H9 (cell line): Measurements from ENCODE around the gene FAM204A. TPM values are rescaled to one million over a fixed set of nuclear protein-coding genes. Genes with fewer than 3 reads are reported as not detected.

Source experiments
- DNase-seq: peaks from one replicate; pipeline ENCODE4 v3.0.0-alpha.2; 2017
- H2AFZ ChIP-seq: one replicate; pipeline ENCODE4 v1.6.1; 2013; ENCODE audit warnings: mild to moderate bottlenecking, low read length, control low read depth, moderate library complexity
- H2AK5ac ChIP-seq: 2 replicates; pipeline ENCODE4 v1.6.1; 2013; ENCODE audit warnings: low read length, control low read depth, mixed read lengths; ENCODE audit not compliant: insufficient read length
- H2BK120ac ChIP-seq: one replicate; pipeline ENCODE4 v1.6.1; 2013; ENCODE audit warnings: low read depth, mild to moderate bottlenecking, low read length, control low read depth, inconsistent platforms; ENCODE audit not compliant: poor library complexity, severe bottlenecking
- H2BK12ac ChIP-seq: 2 replicates; pipeline ENCODE4 v1.6.1; 2013; ENCODE audit warnings: low read length, control low read depth, mixed read lengths, low read depth; ENCODE audit not compliant: insufficient read length
- H2BK15ac ChIP-seq: 2 replicates; pipeline ENCODE4 v1.6.1; 2013; ENCODE audit warnings: low read depth, low read length, control low read depth
- H2BK20ac ChIP-seq: one replicate; pipeline ENCODE4 v1.6.1; 2013; ENCODE audit warnings: low read depth, mild to moderate bottlenecking, low read length, control low read depth, inconsistent platforms; ENCODE audit not compliant: poor library complexity, severe bottlenecking
- H2BK5ac ChIP-seq: 2 replicates; pipeline ENCODE4 v1.6.1; 2013; ENCODE audit warnings: low read length, control low read depth, mixed read lengths; ENCODE audit not compliant: insufficient read length
- H3K14ac ChIP-seq: 2 replicates; pipeline ENCODE4 v1.6.1; 2013; ENCODE audit warnings: low read length, control low read depth; ENCODE audit not compliant: insufficient read depth
- H3K18ac ChIP-seq: 2 replicates; pipeline ENCODE4 v1.6.1; 2013; ENCODE audit warnings: low read depth, mild to moderate bottlenecking, mixed read lengths, low read length, control low read depth; ENCODE audit not compliant: insufficient read length
- H3K23ac ChIP-seq: 2 replicates; pipeline ENCODE4 v1.6.1; 2013; ENCODE audit warnings: low read length, control low read depth, mixed read lengths, low read depth; ENCODE audit not compliant: insufficient read length
- H3K23me2 ChIP-seq: 2 replicates; pipeline ENCODE4 v1.6.1; 2013; ENCODE audit warnings: low read depth, mild to moderate bottlenecking, mixed read lengths, low read length, control low read depth; ENCODE audit not compliant: insufficient read length, poor library complexity, severe bottlenecking
- H3K27ac ChIP-seq: 2 replicates; pipeline ENCODE4 v1.5.1; 2013; ENCODE audit warnings: low read length, control low read depth, mixed read lengths, low read depth; ENCODE audit not compliant: insufficient read length
- H3K27me3 ChIP-seq: 2 replicates; pipeline ENCODE4 v1.6.1; 2013; ENCODE audit warnings: low read length, control low read depth, inconsistent platforms; ENCODE audit not compliant: insufficient read depth
- H3K4ac ChIP-seq: 2 replicates; pipeline ENCODE4 v1.6.1; 2013; ENCODE audit warnings: low read depth, mild to moderate bottlenecking, control low read depth, inconsistent platforms, low read length, moderate library complexity
- H3K4me1 ChIP-seq: 2 replicates; pipeline ENCODE4 v1.6.1; 2013; ENCODE audit warnings: low read length, control low read depth, inconsistent platforms; ENCODE audit not compliant: insufficient read depth
- H3K4me2 ChIP-seq: 2 replicates; pipeline ENCODE4 v1.6.1; 2013; ENCODE audit warnings: low read length, control low read depth, mixed read lengths; ENCODE audit not compliant: insufficient read length, insufficient read depth
- H3K56ac ChIP-seq: 2 replicates; pipeline ENCODE4 v1.6.1; 2013; ENCODE audit warnings: low read depth, mild to moderate bottlenecking, mixed read lengths, low read length, control low read depth; ENCODE audit not compliant: insufficient read length
- H3K79me1 ChIP-seq: 2 replicates; pipeline ENCODE4 v1.6.1; 2013; ENCODE audit warnings: low read depth, mild to moderate bottlenecking, moderate library complexity, low read length, control low read depth, inconsistent platforms; ENCODE audit not compliant: insufficient read depth, poor library complexity, severe bottlenecking
- H3K79me2 ChIP-seq: 2 replicates; pipeline ENCODE4 v1.6.1; 2013; ENCODE audit warnings: low read length, control low read depth, inconsistent platforms; ENCODE audit not compliant: insufficient read depth
- H3K9ac ChIP-seq: 2 replicates; pipeline ENCODE4 v1.6.1; 2013; ENCODE audit warnings: low read length, control low read depth, mixed read lengths; ENCODE audit not compliant: insufficient read length; ENCODE audit errors: extremely low read depth
- H3K9me3 ChIP-seq: one replicate; pipeline ENCODE4 v1.6.1; 2013; ENCODE audit warnings: low read depth, low read length, inconsistent platforms; ENCODE audit not compliant: control insufficient read depth
- H3T11ph ChIP-seq: one replicate; pipeline ENCODE4 v1.6.1; 2013; ENCODE audit warnings: mild to moderate bottlenecking, low read length, control low read depth, inconsistent platforms
- H4K20me1 ChIP-seq: one replicate; pipeline ENCODE4 v1.6.1; 2013; ENCODE audit not compliant: control insufficient read depth, insufficient read length, insufficient read depth
- H4K5ac ChIP-seq: 2 replicates; pipeline ENCODE4 v1.6.1; 2013; ENCODE audit warnings: low read depth, mild to moderate bottlenecking, mixed read lengths, low read length, control low read depth; ENCODE audit not compliant: insufficient read length
- H4K8ac ChIP-seq: replicated peaks from 2 replicates; pipeline ENCODE4 v1.6.1; 2013; ENCODE audit warnings: low read length, control low read depth, mixed read lengths, low read depth; ENCODE audit not compliant: insufficient read length
- H4K91ac ChIP-seq: 2 replicates; pipeline ENCODE4 v1.6.1; 2013; ENCODE audit warnings: low read depth, mild to moderate bottlenecking, moderate library complexity, mixed read lengths, low read length, control low read depth; ENCODE audit not compliant: insufficient read length
- H3K27ac Mint-ChIP-seq, 3 experiments: 2 replicates in 2 of 3; 3 replicates in 1 of 3; pipeline ENCODE4 v1.8.0; 2020 to 2021; ENCODE audit warnings: mixed read lengths in 3 of 3, mild to moderate bottlenecking in 1 of 3, moderate library complexity in 1 of 3
- H3K27me3 Mint-ChIP-seq: 2 replicates; pipeline ENCODE4 v1.8.0; 2021; ENCODE audit warnings: low read depth, mild to moderate bottlenecking, moderate library complexity, mixed read lengths
- H3K36me3 Mint-ChIP-seq, 3 experiments: 2 replicates in 2 of 3; 3 replicates in 1 of 3; pipeline ENCODE4 v1.8.0; 2020 to 2021; ENCODE audit warnings: low read depth in 3 of 3, mixed read lengths in 3 of 3; ENCODE audit not compliant: insufficient read depth in 1 of 3
- H3K4me1 Mint-ChIP-seq, 2 experiments: 2 replicates each; pipeline ENCODE4 v1.8.0; 2020; ENCODE audit warnings: mixed read lengths in 2 of 2
- H3K4me3 Mint-ChIP-seq, 2 experiments: 2 replicates in 1 of 2; 3 replicates in 1 of 2; pipeline ENCODE4 v1.8.0; 2020 to 2021; ENCODE audit warnings: mild to moderate bottlenecking in 2 of 2, mixed read lengths in 2 of 2, moderate library complexity in 1 of 2
- H3K9me3 Mint-ChIP-seq, 2 experiments: 2 replicates in 1 of 2; 3 replicates in 1 of 2; pipeline ENCODE4 v1.8.0; 2020; ENCODE audit warnings: mild to moderate bottlenecking in 2 of 2, mixed read lengths in 2 of 2, moderate library complexity in 1 of 2
- CTCF ChIP-seq: fragments of 200-600 bp; sonication (generic); conservative IDR thresholded peaks from 3 replicates; pipeline ENCODE4 v1.8.0; 2021; ENCODE audit warnings: antibody characterized with exemption, mild to moderate bottlenecking
- WGBS: extraction: QIAGEN DNeasy Blood & Tissue Kit; methylation state at CpG from one replicate; pipeline ENCODE4 v1.1.7; 2013; ENCODE audit warnings: missing lambda C conversion rate, low lambda C conversion rate, mixed read lengths; ENCODE audit not compliant: insufficient read length; ENCODE audit errors: extremely low coverage; 5-methylcytosine and 5-hydroxymethylcytosine counted together
- total RNA-seq: library from RNA; stranded (reverse); gene quantifications from 2 replicates; pipeline ENCODE4 v1.2.1, GENCODE V29; 2021

FAM204A gene
- total RNA-seq, 1 experiment from 2014 or later, result 42.5 TPM

- Histone ChIP-seq H3K4me2 (no peak overlapping the region), H3K79me2 (no peaks in the 10 kb centered on the region), H2BK12ac (no peak overlapping the region), H3K23ac (no peak overlapping the region), H3T11ph (no peak overlapping the region), H2BK20ac (no peak overlapping the region), H2BK15ac (no peak overlapping the region), H3K9me3 (no peaks in the 10 kb centered on the region), H4K91ac (no peak overlapping the region), H3K23me2 (no peaks in the 10 kb centered on the region), H3K27ac (no peak overlapping the region), H2BK120ac (no peak overlapping the region), H3K4ac (no peak overlapping the region), H3K18ac (no peak overlapping the region), H3K4me1 (no peaks in the 10 kb centered on the region; the same call in 1 of the 2 replicates), H3K79me1 (no peaks in the 10 kb centered on the region), H4K8ac (no peak overlapping the region), H2AK5ac (no peak overlapping the region), H2AFZ (no peak overlapping the region), H3K56ac (no peak overlapping the region), H2BK5ac (no peak overlapping the region), H3K9ac (no peak overlapping the region), H4K5ac (no peak overlapping the region), H3K14ac (no peak overlapping the region), H3K27me3 (peaks cover 67% of the 10 kb centered on the region), H4K20me1 (no peaks in the 10 kb centered on the region)
- Mint-ChIP-seq H3K27me3 (peaks cover 93% of the 10 kb centered on the region), H3K9me3 (no peaks in the 10 kb centered on the region; a peak in 1 of 5 replicates), H3K27ac (no peak overlapping the region; a peak in 1 of 7 replicates), H3K36me3 (no peaks in the 10 kb centered on the region; a peak in 1 of 7 replicates), H3K4me3 (no peak overlapping the region), H3K4me1 (peaks cover 33 to 36% of the 10 kb centered on the region in 2 experiments)
- DNase-seq, result no peak
- no CpG with 5 or more reads among the region's 11 CpGs for WGBS
- TF ChIP-seq CTCF, result no peak; the same call in 1 of the 3 replicates
These were observed 77.2 kb downstream of the FAM204A start for GRCh38 chr10:118264838-118265470.
